ENCODE measurements around the gene ZPR1. TPM values are rescaled to one million over a fixed set of nuclear protein-coding genes. Genes with fewer than 3 reads are reported as not detected.

ZPR1 gene
- total and polyA plus RNA-seq, 8 donors = 30.5 to 59.6 (median 47.5) TPM

DNA sequence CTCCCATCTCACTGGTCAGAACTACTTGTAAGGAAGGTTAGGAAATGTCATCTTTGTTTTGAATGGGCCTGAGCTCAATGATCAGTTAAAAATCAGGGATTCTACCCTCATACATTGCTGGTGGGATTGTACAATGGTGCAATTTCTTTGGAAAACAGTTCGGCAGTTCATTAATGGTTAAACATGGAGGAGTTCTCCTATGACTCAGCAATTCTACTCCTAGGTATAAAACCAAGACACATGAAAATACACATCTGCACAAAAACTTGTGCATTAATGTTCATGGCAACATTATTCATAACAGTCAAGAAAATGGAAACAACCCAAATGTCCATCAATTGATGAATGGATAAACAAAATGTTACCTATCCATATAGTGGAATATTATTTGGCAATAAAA is 8.7 kb upstream of the ZPR1 start:
- TF ChIP-seq, protein P1, sequence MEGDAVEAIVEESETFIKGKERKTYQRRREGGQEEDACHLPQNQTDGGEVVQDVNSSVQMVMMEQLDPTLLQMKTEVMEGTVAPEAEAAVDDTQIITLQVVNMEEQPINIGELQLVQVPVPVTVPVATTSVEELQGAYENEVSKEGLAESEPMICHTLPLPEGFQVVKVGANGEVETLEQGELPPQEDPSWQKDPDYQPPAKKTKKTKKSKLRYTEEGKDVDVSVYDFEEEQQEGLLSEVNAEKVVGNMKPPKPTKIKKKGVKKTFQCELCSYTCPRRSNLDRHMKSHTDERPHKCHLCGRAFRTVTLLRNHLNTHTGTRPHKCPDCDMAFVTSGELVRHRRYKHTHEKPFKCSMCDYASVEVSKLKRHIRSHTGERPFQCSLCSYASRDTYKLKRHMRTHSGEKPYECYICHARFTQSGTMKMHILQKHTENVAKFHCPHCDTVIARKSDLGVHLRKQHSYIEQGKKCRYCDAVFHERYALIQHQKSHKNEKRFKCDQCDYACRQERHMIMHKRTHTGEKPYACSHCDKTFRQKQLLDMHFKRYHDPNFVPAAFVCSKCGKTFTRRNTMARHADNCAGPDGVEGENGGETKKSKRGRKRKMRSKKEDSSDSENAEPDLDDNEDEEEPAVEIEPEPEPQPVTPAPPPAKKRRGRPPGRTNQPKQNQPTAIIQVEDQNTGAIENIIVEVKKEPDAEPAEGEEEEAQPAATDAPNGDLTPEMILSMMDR (IDR thresholded peaks at IDR 0.05) = no peak
- no peak overlapping the region for H3K27ac ChIP-seq
- ATAC-seq = no peak
- intact Hi-C loops (cut with DNase I) = no loop called here
- peaks cover 2 to 3% of the 10 kb centered on the region in 2 donors for H3K4me1 ChIP-seq
- H3K36me3 ChIP-seq = no peaks in the 10 kb centered on the region
- no peak for DNase-seq
- H3K27me3 ChIP-seq = no peaks in the 10 kb centered on the region
- H3K4me3 ChIP-seq = no peak overlapping the region
- H3K9me3 ChIP-seq = no peaks in the 10 kb centered on the region

DNA sequence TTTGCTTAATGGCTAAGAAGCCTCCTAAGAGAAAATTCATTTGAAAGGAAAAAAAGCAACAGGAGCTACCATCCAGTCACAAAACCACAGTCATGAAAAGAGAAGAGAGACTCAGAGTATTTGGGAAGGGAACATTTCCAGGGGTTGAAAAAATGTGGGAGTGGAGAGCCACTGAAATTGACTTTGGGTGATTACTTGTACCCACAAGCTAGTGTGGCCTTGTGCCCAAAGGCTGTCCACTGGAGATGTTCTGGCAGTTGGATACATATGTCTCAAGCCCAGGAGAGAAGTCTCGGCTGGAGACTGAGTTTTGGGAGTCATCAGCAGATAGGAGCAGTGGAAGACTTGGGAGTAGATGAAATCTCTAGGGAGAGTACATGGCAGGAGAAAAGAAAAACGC is 7.0 kb upstream of the ZPR1 start:
- intact Hi-C loops (cut with DNase I) = no loop called here
- Histone ChIP-seq H3K27me3 (no peaks in the 10 kb centered on the region), H3K4me1 (peaks cover 6 to 12% of the 10 kb centered on the region in 2 donors), H3K9me3 (no peaks in the 10 kb centered on the region), H3K27ac (no peak overlapping the region), H3K4me3 (no peak overlapping the region), H3K36me3 (no peaks in the 10 kb centered on the region)
- DNase-seq = no peak
- TF ChIP-seq, protein P1 (IDR thresholded peaks at IDR 0.05) = no peak
- ATAC-seq = no peak

DNA sequence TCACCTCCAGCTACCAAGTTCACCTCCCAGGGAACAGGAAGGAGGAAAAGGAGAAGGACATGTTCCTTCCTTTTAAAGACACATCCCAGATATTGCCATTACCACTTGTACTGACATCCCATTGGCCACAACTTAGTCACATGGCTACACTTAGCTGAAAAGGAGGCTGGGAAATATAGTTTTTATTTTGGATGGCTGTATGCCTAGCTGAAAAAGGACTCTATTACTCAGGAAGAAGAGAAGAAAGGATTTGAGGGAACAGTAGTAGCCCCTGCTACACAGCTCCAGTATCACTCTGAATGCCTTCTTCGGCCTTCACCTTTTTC is 5.9 kb upstream of the ZPR1 start:
- Histone ChIP-seq H3K27me3 (no peaks in the 10 kb centered on the region), H3K4me1 (peaks cover 6 to 12% of the 10 kb centered on the region in 2 donors), H3K9me3 (no peaks in the 10 kb centered on the region), H3K4me3 (no peak overlapping the region), H3K36me3 (no peaks in the 10 kb centered on the region), H3K27ac (no peak overlapping the region)
- TF ChIP-seq, protein P1 (IDR thresholded peaks at IDR 0.05) = no peak
- intact Hi-C loops (cut with DNase I) = no loop called here
- ATAC-seq (no peak), DNase-seq (no peak)

DNA sequence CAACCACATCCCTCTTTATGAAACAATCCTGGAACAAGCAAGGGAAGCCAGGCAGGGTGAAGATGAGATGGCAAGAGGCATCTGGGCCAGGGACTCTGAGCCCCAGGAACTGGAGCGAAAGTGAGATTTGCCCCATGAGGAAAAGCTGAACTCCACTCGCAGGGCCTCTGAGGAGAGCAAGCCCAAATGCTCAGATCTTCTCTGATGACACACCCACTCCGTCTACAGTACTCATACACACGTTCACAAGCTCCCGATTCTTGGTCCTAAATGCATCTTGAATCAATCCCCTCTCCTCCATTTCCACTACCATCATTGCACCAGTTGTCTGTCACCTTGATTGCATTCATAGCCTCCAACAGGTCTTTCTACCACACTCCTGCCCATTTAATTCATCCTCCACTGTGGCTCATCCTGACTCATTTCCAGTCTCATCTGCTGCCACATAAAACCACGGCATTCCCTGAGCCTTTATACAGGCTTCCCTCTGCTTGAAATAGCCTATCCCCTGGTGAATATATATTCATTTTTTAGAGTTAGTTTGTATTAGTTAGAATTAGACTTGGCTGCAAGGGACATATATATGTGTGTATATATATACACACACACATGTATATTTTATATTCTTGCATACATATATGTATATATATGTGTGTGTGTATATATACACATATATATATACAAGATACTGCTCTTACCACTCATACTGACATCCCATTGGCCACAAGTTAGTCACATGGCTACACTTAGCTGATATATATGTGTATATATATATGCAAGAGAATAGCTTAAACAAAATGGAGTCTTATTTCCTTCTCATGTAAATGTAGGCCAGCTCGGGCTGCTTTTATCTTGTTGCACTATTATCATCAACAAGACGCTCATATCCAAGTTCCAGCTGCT is 5.3 kb upstream of the ZPR1 start:
- no peak overlapping the region for H3K4me3 ChIP-seq
- no peak overlapping the region for H3K27ac ChIP-seq
- H3K4me1 ChIP-seq = peaks cover 6 to 12% of the 10 kb centered on the region in 2 donors
- intact Hi-C loops (cut with DNase I) = no loop called here
- H3K27me3 ChIP-seq = no peaks in the 10 kb centered on the region
- TF ChIP-seq, protein P1 (IDR thresholded peaks at IDR 0.05) = no peak
- H3K9me3 ChIP-seq = no peaks in the 10 kb centered on the region
- H3K36me3 ChIP-seq = no peaks in the 10 kb centered on the region
- no peak for DNase-seq
- ATAC-seq = no peak

DNA sequence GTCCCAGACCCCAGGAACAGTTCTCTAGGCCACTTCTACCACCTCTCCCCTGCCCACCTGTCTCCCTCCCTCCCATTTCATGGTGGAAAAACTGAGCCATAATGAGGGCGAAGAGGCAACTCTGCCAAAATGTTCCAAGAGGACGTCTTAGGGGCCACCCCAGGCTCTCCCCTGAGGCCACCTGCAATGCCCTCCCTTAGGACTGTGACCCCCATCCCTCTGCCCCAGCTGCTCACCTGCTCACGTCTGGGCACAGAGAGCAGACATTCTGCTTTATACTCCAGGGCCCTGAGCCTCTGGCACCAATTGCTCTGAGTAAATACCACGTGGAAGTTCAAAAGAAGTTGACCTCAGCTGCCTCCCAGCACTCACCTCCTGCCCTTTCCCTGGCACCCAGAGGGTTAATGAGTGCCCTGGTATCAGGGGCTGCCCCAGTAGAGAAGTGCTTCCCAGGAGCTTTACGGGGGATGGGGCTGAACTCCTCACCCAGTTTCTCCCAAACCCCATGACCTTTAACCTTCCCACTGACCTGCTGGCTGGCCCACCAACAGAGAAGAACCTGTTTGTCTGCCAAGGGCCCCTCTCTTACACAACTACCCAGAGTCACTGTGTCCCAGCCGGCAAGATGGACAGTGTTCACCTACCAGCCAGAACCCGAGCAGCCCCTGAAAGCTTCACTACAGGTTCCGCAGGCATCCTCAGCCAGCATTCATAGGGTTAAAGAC is 4.5 kb upstream of the ZPR1 start:
- no peak overlapping the region for H3K4me3 ChIP-seq
- H3K27me3 ChIP-seq = no peaks in the 10 kb centered on the region
- H3K36me3 ChIP-seq = no peaks in the 10 kb centered on the region
- DNase-seq (no peak), ATAC-seq (no peak)
- no peak overlapping the region for H3K27ac ChIP-seq
- H3K9me3 ChIP-seq = no peaks in the 10 kb centered on the region
- TF ChIP-seq, protein P1 (IDR thresholded peaks at IDR 0.05) = no peak
- peaks cover 6 to 13% of the 10 kb centered on the region in 2 donors for H3K4me1 ChIP-seq
- intact Hi-C loops (cut with DNase I) = no loop called here
